Fibroblast of upper back skin (primary cell): ENCODE measurements around the gene RAB15.
A peak's percentile ranks its signal among the peaks of the same experiment; 100 is the strongest.

ENCODE experiments used
- DNase-seq: peaks from one replicate; pipeline ENCODE4 v3.0.0-alpha.2; 2013

RAB15 gene

GRCh38 chr14:64971943-64972791, at the start of gene RAB15:
Gene RAB15, minus strand, starts transcription at chr14:64972336. Its CDS starts 260 bp downstream, at chr14:64972076.
- DNase-seq, result peak; percentile 25

GRCh38 chr14:65019944-65020566, 47.9 kb upstream of the RAB15 start:
- peak; percentile 77 for DNase-seq

- no peak for DNase-seq
These were observed 44.3 kb upstream of the RAB15 start for GRCh38 chr14:65016471-65016870.

- no peak for DNase-seq
These were observed 43.3 kb upstream of the RAB15 start for GRCh38 chr14:65015391-65015790.

- DNase-seq, result no peak
These were observed 40.2 kb upstream of the RAB15 start for GRCh38 chr14:65012353-65012752.

GRCh38 chr14:65011538-65011937, 39.4 kb upstream of the RAB15 start:
- no peak for DNase-seq

- DNase-seq, result no peak
These were observed 38.2 kb upstream of the RAB15 start for GRCh38 chr14:65010211-65010931.

GRCh38 chr14:65007202-65007601, 35.1 kb upstream of the RAB15 start:
- no peak for DNase-seq

GRCh38 chr14:65006261-65006721, 34.2 kb upstream of the RAB15 start:
- DNase-seq, result no peak

- no peak for DNase-seq
These were observed 31.3 kb upstream of the RAB15 start for GRCh38 chr14:65003394-65003793.

- peak; percentile 67 for DNase-seq
These were observed 30.6 kb upstream of the RAB15 start for GRCh38 chr14:65002586-65003210.

GRCh38 chr14:65001723-65002122, 29.6 kb upstream of the RAB15 start:
- peak; percentile 37 for DNase-seq

- peak; percentile 83 for DNase-seq
These were observed 28.9 kb upstream of the RAB15 start for GRCh38 chr14:65000898-65001591.

- DNase-seq, result peak; percentile 17
These were observed 26.4 kb upstream of the RAB15 start for GRCh38 chr14:64998455-64998931.

GRCh38 chr14:64997108-64997794, 25.1 kb upstream of the RAB15 start:
- DNase-seq, result peak; percentile 16

GRCh38 chr14:64995291-64995690, 23.2 kb upstream of the RAB15 start:
- DNase-seq, result no peak

- DNase-seq, result no peak
These were observed 22.4 kb upstream of the RAB15 start for GRCh38 chr14:64994540-64994939.

GRCh38 chr14:64993266-64993930, 21.3 kb upstream of the RAB15 start:
- DNase-seq, result no peak

GRCh38 chr14:64992328-64992885, 20.3 kb upstream of the RAB15 start:
- DNase-seq, result no peak

GRCh38 chr14:64990939-64991338, 18.8 kb upstream of the RAB15 start:
- DNase-seq, result no peak

- no peak for DNase-seq
These were observed 18.2 kb upstream of the RAB15 start for GRCh38 chr14:64990296-64990695.
